ENCODE measurements around the gene CEACAM1.
"Not testable (repeated sequence)": the region's sequence is repeated elsewhere in the genome, so short reads cannot be mapped to it uniquely, and the experiment has no call there.

DNA sequence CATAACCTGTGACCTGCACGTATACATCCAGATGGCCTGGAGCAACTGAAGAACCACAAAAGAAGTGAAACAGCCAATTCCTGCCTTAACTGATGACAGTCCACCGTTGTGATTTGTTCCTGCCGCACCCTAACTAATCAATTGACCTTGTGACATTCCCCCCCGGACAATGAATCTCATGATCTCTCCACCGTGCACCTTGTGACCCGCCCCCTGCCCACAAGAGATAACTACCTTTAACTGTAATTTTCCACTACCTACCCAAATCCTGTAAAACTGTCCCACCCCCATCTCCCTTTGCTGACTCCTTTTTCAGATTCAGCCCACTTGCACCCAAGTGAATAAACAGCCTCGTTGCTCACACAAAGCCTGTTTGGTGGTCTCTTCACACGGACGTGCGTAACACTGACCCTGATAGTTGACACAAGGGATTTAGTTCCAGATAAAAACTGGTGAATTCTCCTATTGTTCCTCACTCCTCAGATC lies 29.1 kb upstream of the CEACAM1 start:
- TF ChIP-seq EZH2 (IDR thresholded peaks at IDR 0.05; ENCODE audit: low read length, unreplicated experiment); EZH2phosphoT487 (IDR thresholded peaks at IDR 0.05; ENCODE audit: borderline replicate concordance, low read length): not testable (repeated sequence)
- TF ChIP-seq, protein P1, sequence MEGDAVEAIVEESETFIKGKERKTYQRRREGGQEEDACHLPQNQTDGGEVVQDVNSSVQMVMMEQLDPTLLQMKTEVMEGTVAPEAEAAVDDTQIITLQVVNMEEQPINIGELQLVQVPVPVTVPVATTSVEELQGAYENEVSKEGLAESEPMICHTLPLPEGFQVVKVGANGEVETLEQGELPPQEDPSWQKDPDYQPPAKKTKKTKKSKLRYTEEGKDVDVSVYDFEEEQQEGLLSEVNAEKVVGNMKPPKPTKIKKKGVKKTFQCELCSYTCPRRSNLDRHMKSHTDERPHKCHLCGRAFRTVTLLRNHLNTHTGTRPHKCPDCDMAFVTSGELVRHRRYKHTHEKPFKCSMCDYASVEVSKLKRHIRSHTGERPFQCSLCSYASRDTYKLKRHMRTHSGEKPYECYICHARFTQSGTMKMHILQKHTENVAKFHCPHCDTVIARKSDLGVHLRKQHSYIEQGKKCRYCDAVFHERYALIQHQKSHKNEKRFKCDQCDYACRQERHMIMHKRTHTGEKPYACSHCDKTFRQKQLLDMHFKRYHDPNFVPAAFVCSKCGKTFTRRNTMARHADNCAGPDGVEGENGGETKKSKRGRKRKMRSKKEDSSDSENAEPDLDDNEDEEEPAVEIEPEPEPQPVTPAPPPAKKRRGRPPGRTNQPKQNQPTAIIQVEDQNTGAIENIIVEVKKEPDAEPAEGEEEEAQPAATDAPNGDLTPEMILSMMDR (conservative IDR thresholded peaks at IDR 0.05; ENCODE audit: low read depth, low read length) = not testable (repeated sequence)
